Neural cell (in vitro differentiated cells): ENCODE data around the gene KLK7.

Experiments used
- EP300 ChIP-seq: fragments of 450-650 bp; conservative IDR thresholded peaks from 2 replicates; pipeline ENCODE4 v1.6.1; 2014; ENCODE audit warnings: antibody characterized with exemption, mild to moderate bottlenecking, moderate library complexity; ENCODE audit not compliant: poor library complexity, severe bottlenecking
- EZH2 ChIP-seq: fragments of 200-600, 300-800 bp; shearing (Covaris generic), sonication (generic); IDR thresholded peaks from 2 replicates; pipeline ENCODE4 v1.6.1; 2014; ENCODE audit warnings: antibody characterized with exemption, low read length, borderline replicate concordance, mild to moderate bottlenecking; ENCODE audit not compliant: insufficient read depth, poor library complexity, severe bottlenecking
- POLR2AphosphoS5 ChIP-seq: IDR thresholded peaks from 2 replicates; pipeline ENCODE4 v1.6.1; 2012
- TF ChIP-seq, protein P1 (sequence below): fragments of 450-650 bp; IDR thresholded peaks from 2 replicates; pipeline ENCODE4 v1.5.1; 2014; ENCODE audit warnings: antibody characterized with exemption, mild to moderate bottlenecking, moderate library complexity; ENCODE audit not compliant: poor library complexity, severe bottlenecking
- TF ChIP-seq, protein P2 (sequence below): IDR thresholded peaks from 2 replicates; pipeline ENCODE4 v1.6.1; 2012; ENCODE audit warnings: borderline replicate concordance

DNA sequence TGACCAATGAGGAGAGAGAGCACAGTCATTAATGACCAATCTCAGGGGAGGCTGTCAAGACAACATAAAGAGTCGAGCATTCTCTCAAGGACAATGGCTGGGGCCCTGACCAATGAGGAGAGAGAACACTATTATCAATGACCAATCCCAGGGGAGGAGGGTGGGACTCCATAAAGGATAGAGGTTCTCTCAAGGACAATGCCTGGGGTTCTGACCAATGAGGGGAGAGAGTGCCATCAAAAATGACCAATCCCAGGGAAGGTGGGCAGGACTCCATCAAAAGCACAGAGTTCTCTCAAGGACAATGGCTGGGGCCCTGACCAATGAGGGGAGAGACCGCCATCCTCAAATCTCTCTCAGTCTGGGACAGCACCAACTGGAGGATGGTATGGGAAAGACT is 46.0 kb upstream of the KLK7 start:
- TF ChIP-seq, protein P1, sequence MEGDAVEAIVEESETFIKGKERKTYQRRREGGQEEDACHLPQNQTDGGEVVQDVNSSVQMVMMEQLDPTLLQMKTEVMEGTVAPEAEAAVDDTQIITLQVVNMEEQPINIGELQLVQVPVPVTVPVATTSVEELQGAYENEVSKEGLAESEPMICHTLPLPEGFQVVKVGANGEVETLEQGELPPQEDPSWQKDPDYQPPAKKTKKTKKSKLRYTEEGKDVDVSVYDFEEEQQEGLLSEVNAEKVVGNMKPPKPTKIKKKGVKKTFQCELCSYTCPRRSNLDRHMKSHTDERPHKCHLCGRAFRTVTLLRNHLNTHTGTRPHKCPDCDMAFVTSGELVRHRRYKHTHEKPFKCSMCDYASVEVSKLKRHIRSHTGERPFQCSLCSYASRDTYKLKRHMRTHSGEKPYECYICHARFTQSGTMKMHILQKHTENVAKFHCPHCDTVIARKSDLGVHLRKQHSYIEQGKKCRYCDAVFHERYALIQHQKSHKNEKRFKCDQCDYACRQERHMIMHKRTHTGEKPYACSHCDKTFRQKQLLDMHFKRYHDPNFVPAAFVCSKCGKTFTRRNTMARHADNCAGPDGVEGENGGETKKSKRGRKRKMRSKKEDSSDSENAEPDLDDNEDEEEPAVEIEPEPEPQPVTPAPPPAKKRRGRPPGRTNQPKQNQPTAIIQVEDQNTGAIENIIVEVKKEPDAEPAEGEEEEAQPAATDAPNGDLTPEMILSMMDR, result no peak
- TF ChIP-seq POLR2AphosphoS5 (no peak), EZH2 (no peak), EP300 (no peak)
- TF ChIP-seq, protein P2, sequence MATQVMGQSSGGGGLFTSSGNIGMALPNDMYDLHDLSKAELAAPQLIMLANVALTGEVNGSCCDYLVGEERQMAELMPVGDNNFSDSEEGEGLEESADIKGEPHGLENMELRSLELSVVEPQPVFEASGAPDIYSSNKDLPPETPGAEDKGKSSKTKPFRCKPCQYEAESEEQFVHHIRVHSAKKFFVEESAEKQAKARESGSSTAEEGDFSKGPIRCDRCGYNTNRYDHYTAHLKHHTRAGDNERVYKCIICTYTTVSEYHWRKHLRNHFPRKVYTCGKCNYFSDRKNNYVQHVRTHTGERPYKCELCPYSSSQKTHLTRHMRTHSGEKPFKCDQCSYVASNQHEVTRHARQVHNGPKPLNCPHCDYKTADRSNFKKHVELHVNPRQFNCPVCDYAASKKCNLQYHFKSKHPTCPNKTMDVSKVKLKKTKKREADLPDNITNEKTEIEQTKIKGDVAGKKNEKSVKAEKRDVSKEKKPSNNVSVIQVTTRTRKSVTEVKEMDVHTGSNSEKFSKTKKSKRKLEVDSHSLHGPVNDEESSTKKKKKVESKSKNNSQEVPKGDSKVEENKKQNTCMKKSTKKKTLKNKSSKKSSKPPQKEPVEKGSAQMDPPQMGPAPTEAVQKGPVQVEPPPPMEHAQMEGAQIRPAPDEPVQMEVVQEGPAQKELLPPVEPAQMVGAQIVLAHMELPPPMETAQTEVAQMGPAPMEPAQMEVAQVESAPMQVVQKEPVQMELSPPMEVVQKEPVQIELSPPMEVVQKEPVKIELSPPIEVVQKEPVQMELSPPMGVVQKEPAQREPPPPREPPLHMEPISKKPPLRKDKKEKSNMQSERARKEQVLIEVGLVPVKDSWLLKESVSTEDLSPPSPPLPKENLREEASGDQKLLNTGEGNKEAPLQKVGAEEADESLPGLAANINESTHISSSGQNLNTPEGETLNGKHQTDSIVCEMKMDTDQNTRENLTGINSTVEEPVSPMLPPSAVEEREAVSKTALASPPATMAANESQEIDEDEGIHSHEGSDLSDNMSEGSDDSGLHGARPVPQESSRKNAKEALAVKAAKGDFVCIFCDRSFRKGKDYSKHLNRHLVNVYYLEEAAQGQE, result no peak
